ENCODE results near the gene MOG.

MOG gene

GRCh38 chr6:29656798-29657197 is at the start of gene MOG:
MOG (plus strand) TSS chr6:29657092; CDS start chr6:29657210, 118 bp downstream.
- DNase-seq (ENCODE audit: low read depth in 3 of 3), result no peak

- DNase-seq (ENCODE audit: low read depth in 3 of 3), result no peak
These were observed 48.8 kb upstream of the MOG start for GRCh38 chr6:29608131-29608530.

DNA sequence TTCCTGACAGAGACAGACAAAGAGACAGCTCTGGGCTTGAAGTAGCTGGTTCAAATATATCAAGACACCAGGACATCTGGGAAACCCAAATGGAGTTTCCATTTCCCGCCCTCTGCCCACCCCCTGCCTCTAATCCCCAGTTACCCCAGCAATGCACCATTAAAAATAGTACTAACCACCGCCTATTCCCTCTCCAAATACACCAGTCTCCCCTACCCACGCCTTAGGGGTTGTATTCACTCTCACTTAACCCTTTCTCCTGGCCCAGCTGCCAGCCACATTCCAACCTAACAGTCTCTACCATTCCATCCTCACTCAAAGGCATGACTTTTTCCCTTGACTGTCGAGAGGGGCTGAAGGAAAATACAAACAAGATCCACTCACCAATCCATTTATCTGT is 46.4 kb upstream of the MOG start:
- DNase-seq (ENCODE audit: low read depth in 3 of 3), result no peak

DNA sequence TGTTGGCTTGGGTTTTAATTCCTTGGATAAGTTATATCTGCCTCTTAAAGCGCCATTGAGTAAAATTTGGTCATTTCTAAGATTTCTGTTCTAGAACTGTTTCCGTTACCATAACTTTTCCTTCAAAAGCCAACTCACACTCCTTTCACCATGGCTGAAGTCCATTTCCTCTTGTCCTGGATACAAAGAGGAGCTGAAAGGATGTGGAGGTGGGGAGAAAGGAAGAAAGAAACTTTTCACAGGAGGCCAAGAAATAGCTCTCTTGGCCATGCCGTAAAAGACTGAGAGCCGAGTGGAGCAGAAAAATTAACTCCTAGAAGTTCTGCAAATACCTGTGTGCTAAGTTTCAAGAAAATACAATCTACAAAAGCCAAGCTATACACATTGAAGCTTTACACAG is 45.5 kb upstream of the MOG start:
- DNase-seq (ENCODE audit: low read depth in 3 of 3), result no peak

- DNase-seq (ENCODE audit: low read depth in 3 of 3), result no peak
These were observed 38.9 kb upstream of the MOG start for GRCh38 chr6:29617782-29618554.

- DNase-seq (ENCODE audit: low read depth in 3 of 3), result no peak
These were observed 37.2 kb upstream of the MOG start for GRCh38 chr6:29619578-29620160.

- no peak for DNase-seq (ENCODE audit: low read depth in 3 of 3)
These were observed 36.3 kb upstream of the MOG start for GRCh38 chr6:29620630-29621029.

DNA sequence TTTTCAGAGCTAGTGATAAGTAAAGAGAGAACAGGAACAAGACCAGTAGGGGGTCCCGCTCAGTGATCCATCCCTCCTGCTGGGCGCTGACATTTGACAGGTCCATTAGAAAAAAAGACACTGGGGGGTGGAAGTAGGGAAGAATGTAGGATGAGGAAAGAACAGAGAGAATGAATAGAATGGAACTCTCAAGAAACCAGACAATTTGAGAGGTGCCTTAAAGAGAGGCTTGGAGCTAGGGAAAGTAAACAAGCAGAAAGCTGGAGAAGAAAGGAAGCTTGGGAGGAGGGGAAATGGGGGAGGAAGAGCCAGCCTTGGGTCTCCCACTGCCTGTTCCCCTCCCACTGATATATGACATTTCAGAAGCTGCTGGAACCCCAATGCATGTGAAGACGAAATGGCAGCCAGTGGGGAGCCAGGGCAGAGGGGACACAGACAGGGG is 32.4 kb upstream of the MOG start:
- DNase-seq (ENCODE audit: low read depth in 3 of 3), result no peak

- DNase-seq (ENCODE audit: low read depth in 3 of 3), result no peak
These were observed 31.5 kb upstream of the MOG start for GRCh38 chr6:29625337-29625930.

DNA sequence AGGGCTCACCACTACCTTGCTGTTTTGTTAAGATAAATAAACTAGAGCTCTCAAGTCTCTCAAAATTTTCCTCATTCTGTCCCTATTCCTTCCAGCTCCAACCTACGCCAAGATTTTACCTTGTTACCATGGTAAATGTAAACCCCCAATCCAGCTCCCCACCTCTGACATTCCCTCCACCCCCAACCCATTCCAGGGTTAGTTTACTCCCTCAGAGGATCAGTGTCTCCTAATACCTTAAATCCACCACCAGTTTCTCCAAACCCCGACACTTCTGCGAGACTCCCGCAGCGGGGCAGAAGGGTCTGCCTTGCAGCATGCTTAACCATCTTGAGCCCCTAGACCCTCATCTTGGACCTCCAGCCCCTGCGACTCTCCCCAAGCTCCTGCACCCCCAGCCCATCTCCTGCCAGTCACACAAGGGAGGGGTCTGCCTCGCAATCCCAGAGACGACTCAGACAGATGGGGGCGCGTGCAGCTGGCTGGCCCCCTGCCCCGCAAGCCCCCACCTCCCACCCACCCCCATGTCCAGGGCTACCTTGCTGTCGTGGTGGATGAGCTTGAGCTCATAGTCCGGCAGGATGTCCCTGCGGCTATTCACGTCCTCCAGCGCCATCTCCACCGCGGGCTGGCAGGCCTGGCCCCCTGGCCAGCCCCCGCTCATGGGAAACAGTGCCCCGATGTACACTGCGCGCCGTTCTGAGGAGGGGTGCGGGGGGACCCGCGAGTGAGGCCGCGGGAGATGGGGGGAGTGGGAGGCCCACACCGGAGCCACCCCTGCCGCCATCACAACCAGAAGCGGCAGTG is 29.7 kb upstream of the MOG start:
- DNase-seq (ENCODE audit: low read depth in 3 of 3), result no peak

DNA sequence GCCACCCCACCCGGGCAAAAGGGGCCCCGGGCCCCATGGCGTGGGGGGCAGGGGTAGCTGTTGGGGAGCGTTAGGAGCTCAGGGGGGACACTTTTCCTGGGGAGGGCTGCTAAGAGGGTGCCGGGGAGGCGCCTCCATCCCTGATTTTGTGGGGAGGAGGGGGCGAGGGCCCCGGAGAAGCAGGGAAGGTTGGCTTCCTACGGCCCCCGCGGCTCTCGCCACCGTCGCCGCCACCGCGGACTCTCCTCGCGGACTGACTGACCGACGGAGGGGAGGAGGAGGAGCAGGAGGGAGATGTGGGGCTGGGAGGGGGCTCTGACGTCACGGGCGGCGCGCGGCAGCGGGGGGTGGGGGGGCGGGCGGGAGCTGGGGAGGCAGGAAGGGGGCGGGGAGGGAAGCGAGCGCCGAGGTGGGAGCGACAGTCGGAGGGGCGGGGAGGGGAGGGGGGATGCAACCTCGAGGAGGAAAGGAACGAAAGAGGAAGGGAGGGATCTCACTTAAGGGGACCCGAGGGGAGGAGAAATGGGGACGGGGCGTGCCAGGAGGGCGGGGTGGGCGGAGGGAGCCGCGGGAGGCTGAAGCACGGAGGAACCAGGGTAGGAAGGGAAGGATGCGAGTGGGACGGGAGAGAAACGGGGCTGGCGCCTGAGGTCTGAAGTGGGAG is 29.0 kb upstream of the MOG start:
- peak in 2 of 3 experiments; percentile 29 to 58 for DNase-seq (ENCODE audit: low read depth in 3 of 3)

GRCh38 chr6:29628419-29629281 is 28.2 kb upstream of the MOG start:
- peak; percentile 28 to 62 (median 45) for DNase-seq (ENCODE audit: low read depth in 3 of 3)

- DNase-seq (ENCODE audit: low read depth in 3 of 3), result no peak
These were observed 27.3 kb upstream of the MOG start for GRCh38 chr6:29629571-29629970.

GRCh38 chr6:29630315-29630714 is 26.6 kb upstream of the MOG start:
- no peak for DNase-seq (ENCODE audit: low read depth in 3 of 3)

DNA sequence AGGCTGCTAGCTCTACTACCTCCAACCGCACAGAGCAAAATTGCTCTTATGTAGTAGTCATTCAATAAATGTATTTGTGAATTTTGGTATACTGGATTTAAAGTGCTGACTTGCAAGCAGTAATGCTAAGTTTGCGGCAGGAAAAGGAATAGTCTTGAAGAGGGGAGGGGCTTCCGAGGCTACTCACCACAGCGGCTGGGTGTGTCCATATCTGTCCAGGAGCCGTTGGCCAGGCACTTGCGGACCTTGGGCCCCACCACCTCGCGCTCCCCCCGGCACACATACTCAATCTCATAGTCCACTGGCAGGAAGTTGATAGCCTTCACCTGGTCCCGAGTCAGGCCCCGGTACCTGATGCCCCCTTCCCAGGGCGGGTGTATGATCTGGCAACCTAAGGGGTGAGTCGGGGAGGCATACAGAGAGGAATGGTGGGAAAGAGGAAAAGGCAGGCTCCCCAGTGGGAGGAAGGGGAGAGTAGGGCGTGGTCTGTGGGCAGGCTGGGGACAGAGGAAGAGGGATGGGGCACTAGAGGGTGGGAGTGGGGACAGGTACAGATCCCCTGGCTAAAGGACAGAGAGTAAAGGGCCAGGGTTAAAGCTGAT is 25.6 kb upstream of the MOG start:
- no peak for DNase-seq (ENCODE audit: low read depth in 3 of 3)

GRCh38 chr6:29631860-29632731 is 24.8 kb upstream of the MOG start:
- DNase-seq (ENCODE audit: low read depth in 3 of 3), result peak; percentile 12 to 53 (median 23)

DNA sequence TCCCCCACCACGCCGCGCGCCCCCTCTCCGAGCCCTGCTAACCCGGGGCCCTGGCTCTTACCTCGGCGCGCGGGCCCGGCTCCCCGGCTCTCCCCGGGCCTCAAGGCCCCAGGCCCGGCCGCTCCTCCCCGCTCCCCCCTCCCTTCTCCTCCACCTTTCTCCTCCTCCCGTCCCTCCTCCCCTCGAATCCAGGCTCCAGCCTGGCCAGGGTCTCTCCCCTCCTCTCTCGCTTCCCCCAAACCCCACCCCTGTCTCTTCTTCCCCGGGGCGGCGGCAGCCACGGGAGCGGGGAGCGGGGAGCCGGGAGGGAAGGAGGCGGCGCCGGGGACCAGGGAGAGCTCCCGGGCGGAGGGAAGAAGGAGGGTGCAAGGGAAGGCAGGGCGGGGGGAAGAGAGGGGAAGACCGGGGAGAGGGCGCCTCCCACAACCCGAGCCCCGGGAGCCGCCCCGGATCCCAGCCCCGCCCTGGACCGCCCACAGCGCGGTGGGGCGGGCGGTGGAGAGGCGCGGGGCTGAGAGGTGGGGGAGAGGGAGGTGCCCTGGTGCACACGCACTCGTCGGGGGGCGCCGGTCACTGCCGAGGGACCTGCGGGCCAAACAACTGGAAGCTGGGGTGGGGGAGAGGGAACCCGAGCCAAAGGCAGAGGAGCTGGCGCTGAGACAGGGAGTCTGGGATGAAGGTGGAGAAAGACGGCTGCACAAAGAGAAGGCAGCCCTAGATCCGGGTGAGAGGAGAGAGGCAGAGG is 23.9 kb upstream of the MOG start, which contains the start of gene GABBR1:
GABBR1 (minus strand) TSS at position 395 of the 745 bp plus-strand sequence. CDS start 798 bp downstream, outside the sequence.
- DNase-seq (ENCODE audit: low read depth in 3 of 3), result peak; percentile 28 to 73 (median 47)

- DNase-seq (ENCODE audit: low read depth in 3 of 3), result no peak
These were observed 23.4 kb upstream of the MOG start for GRCh38 chr6:29633534-29633905.

Measured in stimulated activated CD4-positive, alpha-beta T cell treated with anti-CD3 and anti-CD28 coated beads, TNF-alpha, amount 100 ng/mL, for 24 hours (primary cell).